K562 (cell line): ENCODE data around the gene PARP9.

Source experiments
- CCAR2 ChIP-seq: fragments of 200-400 bp; formaldehyde crosslinking; IDR thresholded peaks from 2 replicates; pipeline ENCODE4 v1.6.1; 2017; ENCODE audit warnings: mild to moderate bottlenecking, low read depth, low read length
- CXXC5 ChIP-seq: fragments of 250-450 bp; sonication (Bioruptor Pico); IDR thresholded peaks from 2 replicates; pipeline ENCODE4 v1.8.0; 2022; ENCODE audit warnings: inconsistent platforms, mild to moderate bottlenecking, moderate library complexity
- DMBX1 ChIP-seq: fragments of 250-450 bp; sonication (Bioruptor Pico); IDR thresholded peaks from 2 replicates; pipeline ENCODE4 v1.8.0; 2022; ENCODE audit warnings: inconsistent platforms, mild to moderate bottlenecking, moderate library complexity, borderline replicate concordance
- JUN ChIP-seq, 2 experiments: sonication (generic) in 1 of 2; formaldehyde crosslinking in 1 of 2; IDR thresholded peaks; 2 replicates each; pipeline versions ENCODE4 v1.6.1 to v1.8.0; 2012 to 2022; ENCODE audit warnings: borderline replicate concordance in 2 of 2, mild to moderate bottlenecking in 2 of 2, improper control_type of control experiment in 1 of 2, low read depth in 1 of 2, low read length in 1 of 2, missing genetic modification reagents in 1 of 2
- MTA3 ChIP-seq: fragments of 450-650 bp; formaldehyde crosslinking; IDR thresholded peaks from 2 replicates; pipeline ENCODE4 v1.6.1; 2017; ENCODE audit warnings: mild to moderate bottlenecking, borderline replicate concordance
- POLR2A ChIP-seq: fragments of 450-650 bp; conservative IDR thresholded peaks from 2 replicates; pipeline ENCODE4 v1.6.1; 2016
- RBM22 ChIP-seq: fragments of 200-400 bp; formaldehyde crosslinking; IDR thresholded peaks from 2 replicates; pipeline ENCODE4 v1.6.1; 2018; ENCODE audit warnings: low read length, low read depth; ENCODE audit not compliant: poor library complexity, severe bottlenecking
- SIN3A ChIP-seq, 2 experiments: fragments of 150-350 bp in 1 of 2; IDR thresholded peaks; 2 replicates each; pipeline ENCODE4 v1.6.1; 2011 to 2016; ENCODE audit warnings: borderline replicate concordance in 2 of 2, low read depth in 2 of 2, low read length in 2 of 2, mild to moderate bottlenecking in 2 of 2, moderate library complexity in 2 of 2; ENCODE audit not compliant: control insufficient read depth in 1 of 2
- TCF7 ChIP-seq: sonication (generic); IDR thresholded peaks from 2 replicates; pipeline ENCODE4 v1.6.1; 2016; ENCODE audit warnings: antibody characterized with exemption, borderline replicate concordance
- TOE1 ChIP-seq, 2 experiments: fragments of 450-650 bp in 1 of 2; sonication (generic) in 1 of 2; formaldehyde crosslinking in 1 of 2; IDR thresholded peaks; 2 replicates each; pipeline versions ENCODE4 v1.7.1 to v1.8.0; 2016 to 2022; ENCODE audit warnings: borderline replicate concordance in 2 of 2, mild to moderate bottlenecking in 2 of 2, antibody characterized with exemption in 1 of 2, inconsistent platforms in 1 of 2, low read depth in 1 of 2, missing genetic modification reagents in 1 of 2, moderate library complexity in 1 of 2
- TF ChIP-seq, protein P1 (sequence below), 3 experiments: IDR thresholded peaks in 2 of 3; conservative IDR thresholded peaks in 1 of 3; 2 replicates each; pipeline ENCODE4 v1.5.1; 2011 to 2012; ENCODE audit warnings: low read length in 3 of 3, mild to moderate bottlenecking in 3 of 3, control low read depth in 2 of 3, improper control_type of control experiment in 1 of 3, inconsistent platforms in 1 of 3, low read depth in 1 of 3, mixed read lengths in 1 of 3, moderate library complexity in 1 of 3; ENCODE audit not compliant: insufficient read depth in 2 of 3
- TF ChIP-seq, protein P2 (sequence below): IDR thresholded peaks from 2 replicates; pipeline ENCODE4 v1.6.1; 2012; ENCODE audit warnings: low read depth, low read length, improper control_type of control experiment, borderline replicate concordance
- TF ChIP-seq, protein P3 (sequence below): sonication (generic); formaldehyde crosslinking; IDR thresholded peaks from 2 replicates; pipeline ENCODE4 v1.9.0; 2022; ENCODE audit warnings: mild to moderate bottlenecking, missing genetic modification reagents

DNA sequence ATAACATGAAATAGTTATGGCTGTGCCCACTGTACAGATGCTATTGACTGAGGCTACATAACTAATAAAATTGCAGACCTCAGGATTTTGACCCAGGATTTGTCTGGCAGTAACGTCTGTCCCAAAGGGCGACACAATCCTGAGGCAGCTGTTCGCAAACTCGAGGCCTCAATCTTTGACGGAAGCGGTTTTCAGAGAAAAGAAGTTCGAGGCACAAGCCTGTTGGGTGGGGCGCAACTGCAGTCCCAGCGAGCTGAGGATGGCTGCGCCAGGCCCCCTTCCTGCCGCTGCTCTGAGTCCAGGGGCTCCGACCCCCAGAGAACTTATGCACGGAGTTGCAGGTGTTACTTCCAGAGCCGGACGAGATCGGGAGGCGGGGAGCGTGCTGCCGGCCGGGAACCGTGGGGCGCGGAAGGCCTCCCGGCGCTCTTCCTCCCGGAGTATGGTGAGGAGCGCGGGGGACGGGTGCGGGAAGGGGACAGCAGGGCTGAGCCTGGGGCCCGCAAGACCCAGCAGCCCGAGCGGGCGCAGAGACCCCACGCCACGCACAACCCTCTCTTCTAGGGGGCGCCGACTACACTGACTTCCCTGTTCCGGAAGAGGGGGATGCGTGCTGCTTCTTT lies 13.4 kb upstream of the PARP9 start, which contains the start of gene PARP15:
- TF ChIP-seq DMBX1 (CRISPR knock-in tag) (no peak), JUN (IDR thresholded peaks at IDR 0.05; ENCODE audit: borderline replicate concordance, low read depth, low read length) (no peak), JUN (CRISPR knock-in tag; IDR thresholded peaks at IDR 0.05; ENCODE audit: borderline replicate concordance) (no peak), TCF7 (no peak), CCAR2 (no peak), TOE1 (IDR thresholded peaks at IDR 0.05; ENCODE audit: borderline replicate concordance) (no peak), TOE1 (CRISPR knock-in tag; IDR thresholded peaks at IDR 0.05; ENCODE audit: borderline replicate concordance, low read depth) (no peak), CXXC5 (CRISPR knock-in tag) (no peak), MTA3 (no peak), POLR2A (no peak), RBM22 (no peak), SIN3A (IDR thresholded peaks at IDR 0.05; ENCODE audit: borderline replicate concordance in 2 of 2, control insufficient read depth in 1 of 2, low read depth in 2 of 2, low read length in 2 of 2) (no peak)
- TF ChIP-seq, protein P1, sequence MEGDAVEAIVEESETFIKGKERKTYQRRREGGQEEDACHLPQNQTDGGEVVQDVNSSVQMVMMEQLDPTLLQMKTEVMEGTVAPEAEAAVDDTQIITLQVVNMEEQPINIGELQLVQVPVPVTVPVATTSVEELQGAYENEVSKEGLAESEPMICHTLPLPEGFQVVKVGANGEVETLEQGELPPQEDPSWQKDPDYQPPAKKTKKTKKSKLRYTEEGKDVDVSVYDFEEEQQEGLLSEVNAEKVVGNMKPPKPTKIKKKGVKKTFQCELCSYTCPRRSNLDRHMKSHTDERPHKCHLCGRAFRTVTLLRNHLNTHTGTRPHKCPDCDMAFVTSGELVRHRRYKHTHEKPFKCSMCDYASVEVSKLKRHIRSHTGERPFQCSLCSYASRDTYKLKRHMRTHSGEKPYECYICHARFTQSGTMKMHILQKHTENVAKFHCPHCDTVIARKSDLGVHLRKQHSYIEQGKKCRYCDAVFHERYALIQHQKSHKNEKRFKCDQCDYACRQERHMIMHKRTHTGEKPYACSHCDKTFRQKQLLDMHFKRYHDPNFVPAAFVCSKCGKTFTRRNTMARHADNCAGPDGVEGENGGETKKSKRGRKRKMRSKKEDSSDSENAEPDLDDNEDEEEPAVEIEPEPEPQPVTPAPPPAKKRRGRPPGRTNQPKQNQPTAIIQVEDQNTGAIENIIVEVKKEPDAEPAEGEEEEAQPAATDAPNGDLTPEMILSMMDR (IDR thresholded peaks at IDR 0.05 in 2 of 3, conservative IDR thresholded peaks at IDR 0.05 in 1 of 3; ENCODE audit: insufficient read depth in 2 of 3, low read depth in 1 of 3, low read length in 3 of 3): no peak
- TF ChIP-seq, protein P2, sequence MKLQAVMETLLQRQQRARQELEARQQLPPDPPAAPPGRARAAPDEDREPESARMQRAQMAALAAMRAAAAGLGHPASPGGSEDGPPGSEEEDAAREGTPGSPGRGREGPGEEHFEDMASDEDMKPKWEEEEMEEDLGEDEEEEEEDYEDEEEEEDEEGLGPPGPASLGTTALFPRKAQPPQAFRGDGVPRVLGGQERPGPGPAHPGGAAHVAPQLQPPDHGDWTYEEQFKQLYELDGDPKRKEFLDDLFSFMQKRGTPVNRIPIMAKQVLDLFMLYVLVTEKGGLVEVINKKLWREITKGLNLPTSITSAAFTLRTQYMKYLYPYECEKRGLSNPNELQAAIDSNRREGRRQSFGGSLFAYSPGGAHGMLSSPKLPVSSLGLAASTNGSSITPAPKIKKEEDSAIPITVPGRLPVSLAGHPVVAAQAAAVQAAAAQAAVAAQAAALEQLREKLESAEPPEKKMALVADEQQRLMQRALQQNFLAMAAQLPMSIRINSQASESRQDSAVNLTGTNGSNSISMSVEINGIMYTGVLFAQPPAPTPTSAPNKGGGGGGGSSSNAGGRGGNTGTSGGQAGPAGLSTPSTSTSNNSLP: no peak
- TF ChIP-seq, protein P3, sequence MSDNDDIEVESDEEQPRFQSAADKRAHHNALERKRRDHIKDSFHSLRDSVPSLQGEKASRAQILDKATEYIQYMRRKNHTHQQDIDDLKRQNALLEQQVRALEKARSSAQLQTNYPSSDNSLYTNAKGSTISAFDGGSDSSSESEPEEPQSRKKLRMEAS (CRISPR knock-in tag): no peak
